ENCODE data around the gene MADD. TPM values are rescaled to one million over a fixed set of nuclear protein-coding genes. Genes with fewer than 3 reads are reported as not detected.

The MADD gene
- polyA plus RNA-seq, 1 donor from 2014 or later, result 66.9 TPM

GRCh38 chr11:47284151-47284550 is 14.2 kb downstream of the MADD start:
- no peak overlapping the region for H3K4me2 ChIP-seq (ENCODE audit: low read length)
- no peaks in the 10 kb centered on the region for H3K27me3 ChIP-seq (ENCODE audit: insufficient read depth, low read depth, low read length)
- H3K79me2 ChIP-seq (replicated peaks; ENCODE audit: insufficient read depth, low read length), result no peaks in the 10 kb centered on the region
- H3K27ac ChIP-seq (ENCODE audit: low read length), result no peak overlapping the region
- TF ChIP-seq EP300 (conservative IDR thresholded peaks at IDR 0.05; ENCODE audit: poor library complexity, severe bottlenecking), result no peak
- TF ChIP-seq TAF1 (IDR thresholded peaks at IDR 0.05; ENCODE audit: low read depth), result no peak
- no peak for TF ChIP-seq MXI1 (conservative IDR thresholded peaks at IDR 0.05; ENCODE audit: poor library complexity, severe bottlenecking)
- TF ChIP-seq SMC3 (conservative IDR thresholded peaks at IDR 0.05; ENCODE audit: poor library complexity), result no peak
- TF ChIP-seq RAD21 (conservative IDR thresholded peaks at IDR 0.05), result no peak
- no peak for TF ChIP-seq REST (IDR thresholded peaks at IDR 0.05; ENCODE audit: borderline replicate concordance)
- no peak for TF ChIP-seq POLR2AphosphoS5 (IDR thresholded peaks at IDR 0.05)
- TF ChIP-seq CTCF (IDR thresholded peaks at IDR 0.05; ENCODE audit: poor library complexity, severe bottlenecking), result no peak
- no peak for TF ChIP-seq EZH2 (IDR thresholded peaks at IDR 0.05; ENCODE audit: borderline replicate concordance, insufficient read depth, low read length, poor library complexity, severe bottlenecking)
- H3K9me3 ChIP-seq (ENCODE audit: low read length), result no peaks in the 10 kb centered on the region
- no peaks in the 10 kb centered on the region for H3K9me2 ChIP-seq (ENCODE audit: insufficient read depth, low read length)
- peaks cover 7% of the 10 kb centered on the region for H3K36me3 ChIP-seq (ENCODE audit: insufficient read depth, low read length)
- H3K4me3 ChIP-seq (ENCODE audit: low read length), result no peak overlapping the region
- no peak overlapping the region for H2AFZ ChIP-seq (ENCODE audit: low read depth, low read length)
- no peaks in the 10 kb centered on the region for H4K20me1 ChIP-seq (ENCODE audit: insufficient read depth)
- no peak overlapping the region for H3K9ac ChIP-seq (ENCODE audit: low read length)
- no peaks in the 10 kb centered on the region for H3F3A ChIP-seq (ENCODE audit: insufficient read depth, low read length, poor library complexity, severe bottlenecking)

- H3K27me3 ChIP-seq (ENCODE audit: insufficient read depth, low read depth, low read length), result no peaks in the 10 kb centered on the region
Observed at GRCh38 chr11:47285969-47286770, 16.2 kb downstream of the MADD start.

More at GRCh38 chr11:47285969-47286770, 16.2 kb downstream of the MADD start:
- Histone ChIP-seq H3K36me3 (ENCODE audit: insufficient read depth, low read length) (peaks cover 11% of the 10 kb centered on the region), H3F3A (ENCODE audit: insufficient read depth, low read length, poor library complexity, severe bottlenecking) (no peaks in the 10 kb centered on the region), H2AFZ (ENCODE audit: low read depth, low read length) (no peak overlapping the region), H3K9ac (ENCODE audit: low read length) (no peak overlapping the region), H4K20me1 (ENCODE audit: insufficient read depth) (no peaks in the 10 kb centered on the region), H3K4me2 (ENCODE audit: low read length) (no peak overlapping the region), H3K9me3 (ENCODE audit: low read length) (no peaks in the 10 kb centered on the region), H3K9me2 (ENCODE audit: insufficient read depth, low read length) (no peaks in the 10 kb centered on the region), H3K27ac (ENCODE audit: low read length) (no peak overlapping the region), H3K4me3 (ENCODE audit: low read length) (no peak overlapping the region), H3K79me2 (replicated peaks; ENCODE audit: insufficient read depth, low read length) (no peaks in the 10 kb centered on the region)
- TF ChIP-seq CTCF (IDR thresholded peaks at IDR 0.05; ENCODE audit: poor library complexity, severe bottlenecking) (no peak), POLR2AphosphoS5 (IDR thresholded peaks at IDR 0.05) (no peak), MXI1 (conservative IDR thresholded peaks at IDR 0.05; ENCODE audit: poor library complexity, severe bottlenecking) (no peak), TAF1 (IDR thresholded peaks at IDR 0.05; ENCODE audit: low read depth) (no peak), EZH2 (IDR thresholded peaks at IDR 0.05; ENCODE audit: borderline replicate concordance, insufficient read depth, low read length, poor library complexity, severe bottlenecking) (no peak), REST (IDR thresholded peaks at IDR 0.05; ENCODE audit: borderline replicate concordance) (no peak), SMC3 (conservative IDR thresholded peaks at IDR 0.05; ENCODE audit: poor library complexity) (no peak), RAD21 (conservative IDR thresholded peaks at IDR 0.05) (no peak), EP300 (conservative IDR thresholded peaks at IDR 0.05; ENCODE audit: poor library complexity, severe bottlenecking) (no peak)
